Stimulated activated CD4-positive, alpha-beta T cell treated with anti-CD3 and anti-CD28 coated beads, Interleukin-1b, Interleukin-23, amount 100 ng/mL, for 48 hours (primary cell): ENCODE measurements around the gene BNIP5.

ENCODE experiments used
- DNase-seq: peaks from one replicate; pipeline ENCODE4 v3.0.0-alpha.2; 2020

BNIP5 gene

GRCh38 chr6:36320475-36320874 lies 16.2 kb downstream of the BNIP5 start:
- no peak for DNase-seq

GRCh38 chr6:36319821-36320220 lies 16.9 kb downstream of the BNIP5 start:
- DNase-seq, result no peak

- no peak for DNase-seq
Measured at GRCh38 chr6:36319436-36319762, 17.3 kb downstream of the BNIP5 start.

- no peak for DNase-seq
Measured at GRCh38 chr6:36318690-36319435, 17.8 kb downstream of the BNIP5 start.

GRCh38 chr6:36317623-36318022 lies 19.1 kb downstream of the BNIP5 start:
- DNase-seq, result no peak

- DNase-seq, result no peak
Measured at GRCh38 chr6:36315921-36316320, 20.8 kb downstream of the BNIP5 start.

GRCh38 chr6:36314221-36315014 lies 22.3 kb downstream of the BNIP5 start:
- DNase-seq, result no peak

GRCh38 chr6:36313649-36313936 lies 23.1 kb downstream of the BNIP5 start:
- DNase-seq, result no peak

- DNase-seq, result no peak
Measured at GRCh38 chr6:36312854-36313648, 23.6 kb downstream of the BNIP5 start.

- DNase-seq, result no peak
Measured at GRCh38 chr6:36309900-36310299, 26.8 kb downstream of the BNIP5 start.

GRCh38 chr6:36309203-36309602 lies 27.5 kb downstream of the BNIP5 start:
- no peak for DNase-seq

GRCh38 chr6:36308514-36308913 lies 28.2 kb downstream of the BNIP5 start:
- DNase-seq, result no peak

- no peak for DNase-seq
Measured at GRCh38 chr6:36306375-36306774, 30.3 kb downstream of the BNIP5 start.

GRCh38 chr6:36305885-36306284 lies 30.8 kb downstream of the BNIP5 start:
- no peak for DNase-seq

- peak; percentile 90 for DNase-seq
Measured at GRCh38 chr6:36302227-36302976, 34.3 kb downstream of the BNIP5 start.

GRCh38 chr6:36301781-36302180 lies 34.9 kb downstream of the BNIP5 start:
- no peak for DNase-seq

GRCh38 chr6:36301085-36301658 lies 35.5 kb downstream of the BNIP5 start:
- no peak for DNase-seq

- DNase-seq, result no peak
Measured at GRCh38 chr6:36298027-36298426, 38.7 kb downstream of the BNIP5 start.

GRCh38 chr6:36297511-36297910 lies 39.2 kb downstream of the BNIP5 start:
- DNase-seq, result no peak

- no peak for DNase-seq
Measured at GRCh38 chr6:36297051-36297450, 39.6 kb downstream of the BNIP5 start.

GRCh38 chr6:36296240-36296639 lies 40.4 kb downstream of the BNIP5 start:
- DNase-seq, result no peak

GRCh38 chr6:36292170-36292569 lies 44.5 kb downstream of the BNIP5 start:
- DNase-seq, result no peak
